ENCODE measurements around the gene DDI2.

DDI2 gene

DNA sequence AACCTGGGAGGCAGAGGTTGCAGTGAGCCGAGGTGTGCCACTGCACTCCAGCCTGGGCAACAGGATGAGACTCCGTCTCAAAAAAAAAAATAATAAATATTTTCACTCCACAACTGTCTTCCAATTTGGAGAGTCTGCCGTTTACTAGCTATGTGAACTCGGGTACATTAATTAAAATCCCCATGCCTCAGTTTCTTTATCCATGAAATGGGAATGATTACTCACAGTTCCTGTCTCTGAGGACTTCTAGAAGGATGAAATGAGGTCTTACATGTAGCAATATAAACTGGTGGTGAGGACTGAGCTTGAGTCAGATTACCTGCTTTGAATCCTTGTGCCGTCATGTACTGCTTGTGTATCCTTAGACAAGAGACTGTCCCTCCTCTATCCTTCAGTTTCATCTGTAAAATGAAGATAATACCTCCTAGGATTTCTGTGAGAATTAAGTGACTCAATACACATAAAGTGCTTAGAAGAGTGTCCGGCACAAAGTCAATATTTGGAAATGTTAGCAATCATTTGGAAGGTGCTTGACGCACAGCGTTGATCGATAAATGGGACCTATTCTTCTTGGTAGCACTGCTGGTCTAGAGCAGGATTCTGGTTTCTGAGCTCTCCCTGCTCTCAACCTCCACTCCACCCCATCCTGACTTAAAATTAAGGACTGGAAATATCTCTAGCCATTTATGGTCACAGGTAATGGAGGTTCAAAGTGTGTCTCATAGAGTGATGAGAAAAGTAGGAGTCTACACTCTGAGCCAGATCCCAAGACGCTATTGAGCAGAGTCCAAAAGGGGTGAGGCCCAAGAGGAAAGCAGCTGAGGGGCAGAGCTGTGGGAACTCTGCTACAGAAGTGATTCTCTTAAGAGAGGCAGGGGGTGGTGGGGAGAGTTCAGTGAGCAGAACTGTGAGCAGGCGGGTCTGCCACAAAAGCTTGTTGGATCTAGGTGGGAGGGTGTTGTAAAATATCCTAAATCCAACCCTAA is 11.6 kb upstream of the DDI2 start:
- DNase-seq (ENCODE audit: low read depth in 3 of 3): no peak

DNA sequence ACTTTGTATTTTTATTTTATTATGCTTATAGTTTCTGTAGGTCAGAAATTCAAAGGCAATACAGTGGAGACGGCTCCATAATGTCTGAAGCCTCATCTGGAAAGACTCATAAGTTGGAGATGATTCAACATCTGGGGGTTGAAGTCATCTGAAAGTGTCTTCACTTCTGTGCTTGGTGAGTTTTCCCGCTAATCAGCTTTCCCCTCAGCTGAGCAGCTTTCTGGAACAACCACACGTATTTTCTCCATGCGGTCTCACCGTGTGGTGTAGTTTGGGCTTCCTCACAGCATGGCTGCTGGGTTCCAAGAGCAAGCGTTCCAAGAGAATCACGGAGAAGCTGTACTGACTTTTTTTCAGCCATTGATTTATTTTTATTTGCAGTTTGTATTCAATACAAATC is 7.6 kb upstream of the DDI2 start:
- no peak for DNase-seq (ENCODE audit: low read depth in 3 of 3)

DNA sequence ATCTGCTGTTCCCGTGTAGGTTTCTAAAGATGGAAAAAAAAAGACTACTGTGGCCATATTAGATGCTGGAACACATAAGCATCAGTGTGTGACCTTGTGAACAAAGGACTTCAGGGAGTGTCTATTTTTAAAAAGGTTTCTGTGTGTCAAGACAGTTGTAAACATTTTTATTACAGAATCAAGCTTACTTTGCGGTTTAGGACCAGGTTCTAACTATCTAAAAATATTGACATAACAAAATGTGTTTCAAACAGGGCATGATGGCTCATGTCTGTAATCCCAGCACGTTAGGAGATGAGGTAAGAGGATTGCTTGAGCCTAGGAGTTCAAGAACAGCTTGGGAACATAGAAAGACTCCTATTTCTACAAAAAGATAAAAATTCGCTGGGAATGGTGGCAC is 7.1 kb upstream of the DDI2 start:
- DNase-seq (ENCODE audit: low read depth in 3 of 3): no peak

DNA sequence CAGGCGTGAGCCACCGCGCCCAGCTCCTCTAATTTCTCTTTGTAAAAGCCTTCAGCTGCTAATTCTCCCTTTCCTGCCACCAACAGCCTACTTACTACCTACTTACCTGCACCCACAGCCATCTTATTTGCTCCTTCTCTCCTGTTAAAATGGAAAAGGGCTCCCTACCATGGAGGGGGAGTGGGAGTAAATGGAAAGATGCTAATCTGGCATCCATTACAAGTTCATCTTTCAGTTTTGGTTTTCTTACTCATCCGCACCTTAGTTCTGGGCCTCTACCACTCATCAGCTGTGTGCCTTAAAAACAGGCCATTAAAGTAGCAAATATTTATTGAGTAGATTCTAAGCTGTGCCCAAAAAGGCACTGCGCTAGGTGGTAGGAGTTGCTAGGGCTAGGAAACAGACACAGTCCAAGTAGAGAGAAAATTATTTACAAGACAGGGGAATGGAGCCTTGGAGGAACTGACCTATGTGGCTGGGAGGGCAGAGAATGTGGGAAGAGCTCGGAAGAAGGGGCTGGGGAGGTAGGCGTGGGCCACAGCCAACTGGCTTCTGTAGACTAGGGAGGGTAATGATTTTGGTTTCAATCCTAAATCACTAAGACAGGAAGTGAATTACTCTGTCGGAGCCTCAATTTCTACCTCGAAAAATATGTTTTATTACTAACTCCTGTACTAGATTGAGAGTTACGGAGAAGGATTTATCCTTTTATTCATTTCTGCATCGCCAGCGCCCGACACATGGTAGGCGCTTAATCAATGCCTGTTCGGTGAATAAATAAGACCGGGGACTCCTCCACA is 685 bp upstream of the DDI2 start:
- DNase-seq (ENCODE audit: low read depth in 3 of 3): no peak

DNA sequence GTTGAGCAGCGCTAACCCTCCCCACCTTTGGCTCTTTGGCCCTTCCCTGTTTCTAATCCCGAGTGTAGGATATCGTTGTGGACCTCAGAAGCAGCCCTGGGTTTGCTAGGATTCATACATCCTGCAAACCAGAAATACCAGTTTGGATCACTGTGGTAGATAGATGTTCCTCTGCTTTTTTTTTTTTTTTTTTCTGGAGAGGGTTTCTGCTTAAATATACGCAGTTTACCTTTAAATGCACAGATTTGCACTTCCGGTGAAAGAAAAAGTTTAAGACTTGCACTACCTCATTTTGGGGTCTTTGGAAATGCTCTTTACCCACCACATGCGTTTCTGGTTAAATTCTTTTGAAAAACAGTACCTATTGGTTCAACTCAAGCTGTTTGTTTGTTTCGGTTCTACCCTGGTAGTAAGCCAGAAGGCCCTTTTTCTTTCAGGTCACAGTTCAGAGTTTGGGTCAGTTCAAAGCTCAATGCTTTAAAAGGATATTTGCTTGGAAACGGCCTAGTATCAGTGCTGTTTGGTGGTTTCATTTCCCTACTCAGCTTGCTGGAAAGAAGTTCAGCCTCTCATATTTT is 908 bp downstream of the DDI2 start:
- DNase-seq (ENCODE audit: low read depth in 3 of 3): no peak

DNA sequence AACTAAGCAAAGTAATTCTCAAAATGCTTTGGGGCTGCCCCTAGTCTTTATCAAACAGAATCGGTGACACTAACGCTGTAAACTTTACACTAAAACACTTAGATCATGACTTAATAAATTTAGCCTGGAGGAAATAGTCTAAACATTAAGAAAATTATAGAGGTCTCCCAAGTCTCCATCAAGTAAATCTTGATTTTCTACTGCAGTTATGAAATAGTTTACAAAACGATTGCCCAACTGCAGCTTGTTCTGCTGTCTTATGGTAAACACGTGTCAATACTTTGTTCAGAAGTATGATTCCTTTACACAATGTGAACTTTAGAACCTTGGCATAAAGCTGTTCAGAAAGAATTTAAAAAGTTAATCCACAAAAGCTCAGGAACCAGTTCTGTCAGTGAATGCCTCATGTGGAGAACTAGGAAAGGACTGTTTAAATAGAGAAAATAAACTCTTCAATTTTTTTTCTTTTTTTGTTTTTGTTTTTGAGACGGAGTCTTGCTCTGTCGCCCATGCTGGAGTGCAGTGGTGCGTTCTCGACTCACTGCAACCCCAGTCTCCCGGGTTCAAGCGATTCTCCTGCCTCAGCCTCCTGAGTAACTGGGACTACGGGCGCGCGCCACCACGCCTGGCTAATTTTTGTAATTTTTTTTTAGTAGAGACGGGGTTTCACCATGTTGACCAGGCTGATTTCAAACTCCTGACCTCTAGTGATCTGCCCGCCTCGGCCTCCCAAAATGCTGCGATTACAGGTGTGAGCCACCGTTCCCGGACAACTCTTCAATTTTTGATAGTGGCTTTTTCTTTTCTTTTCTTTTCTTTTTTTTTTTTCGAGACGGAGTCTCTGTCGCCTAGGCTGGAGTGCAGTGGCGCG is 1.6 kb downstream of the DDI2 start:
- no peak for DNase-seq (ENCODE audit: low read depth in 3 of 3)

DNA sequence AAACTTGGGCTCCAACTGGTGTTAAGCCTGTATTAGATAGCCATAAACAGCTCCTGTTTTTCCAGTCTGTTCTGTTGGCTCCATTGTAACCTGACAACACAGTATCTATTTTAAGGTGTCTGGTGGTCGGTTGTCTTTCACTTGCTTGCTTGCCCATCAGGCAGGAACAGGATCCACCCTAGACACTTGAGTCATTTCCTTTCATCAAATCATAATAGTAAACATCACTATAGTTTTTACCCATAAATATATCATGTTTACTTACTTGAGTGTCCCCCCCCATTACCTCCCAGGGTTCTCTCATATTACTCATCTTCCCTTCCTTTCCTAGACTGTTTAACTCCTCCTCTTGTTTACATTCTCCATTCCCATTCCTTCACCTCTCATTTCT is 2.9 kb downstream of the DDI2 start:
- no peak for DNase-seq (ENCODE audit: low read depth in 3 of 3)

DNA sequence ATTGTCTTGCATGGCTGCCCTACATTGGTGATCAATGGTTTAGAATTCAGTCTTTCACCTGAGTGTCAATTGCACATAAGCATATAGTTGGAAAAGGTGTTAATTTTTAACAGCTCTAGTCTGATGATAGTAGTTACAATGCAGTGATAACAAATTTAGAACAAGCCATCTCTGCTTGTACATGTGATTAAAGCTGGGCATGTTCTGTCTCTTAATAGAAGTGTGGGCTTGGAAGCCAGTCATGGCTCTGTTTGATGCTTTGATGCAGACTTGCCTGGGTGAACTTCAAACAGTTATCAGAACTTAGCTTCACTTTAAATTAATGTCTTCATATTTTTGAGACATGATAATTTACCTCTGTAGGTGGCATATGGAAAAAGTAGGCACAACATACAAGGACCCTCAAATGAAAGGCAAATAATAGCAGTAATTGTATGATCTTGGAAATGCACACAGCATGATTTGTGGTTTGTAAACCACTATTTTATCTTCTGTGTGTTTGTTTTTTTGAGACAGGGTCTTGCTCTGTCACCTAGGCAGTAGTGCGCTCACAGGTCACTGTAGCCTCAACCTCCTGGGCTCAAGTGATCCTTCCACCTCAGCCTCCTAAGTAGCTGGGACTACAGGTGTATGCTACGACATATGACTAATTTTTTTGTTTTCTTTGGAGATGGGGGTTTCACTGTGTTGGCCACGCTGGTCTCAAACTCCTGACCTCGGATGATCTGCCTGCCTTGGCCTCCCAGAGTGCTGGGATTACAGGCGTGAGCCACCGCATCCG is 3.8 kb downstream of the DDI2 start:
- no peak for DNase-seq (ENCODE audit: low read depth in 3 of 3)

DNA sequence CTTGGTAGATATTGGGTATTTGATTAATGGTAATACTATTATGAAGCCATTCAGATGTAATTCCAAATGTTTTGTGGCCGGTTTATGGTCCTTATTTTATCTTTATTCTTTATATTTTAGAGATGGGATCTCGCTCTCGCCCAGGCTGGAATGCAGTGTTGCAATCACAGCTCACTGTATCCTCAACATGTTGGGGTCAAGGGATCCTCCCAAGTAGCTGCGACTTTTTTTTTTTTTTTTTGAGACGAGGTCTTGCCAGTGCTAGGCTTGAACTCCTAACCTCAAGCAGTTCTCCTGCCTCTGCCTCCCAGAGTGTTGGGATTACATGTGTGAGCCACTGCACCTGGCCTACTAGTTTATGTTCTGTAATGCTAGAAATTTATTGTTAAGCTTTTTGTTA is 4.7 kb downstream of the DDI2 start:
- no peak for DNase-seq (ENCODE audit: low read depth in 3 of 3)

DNA sequence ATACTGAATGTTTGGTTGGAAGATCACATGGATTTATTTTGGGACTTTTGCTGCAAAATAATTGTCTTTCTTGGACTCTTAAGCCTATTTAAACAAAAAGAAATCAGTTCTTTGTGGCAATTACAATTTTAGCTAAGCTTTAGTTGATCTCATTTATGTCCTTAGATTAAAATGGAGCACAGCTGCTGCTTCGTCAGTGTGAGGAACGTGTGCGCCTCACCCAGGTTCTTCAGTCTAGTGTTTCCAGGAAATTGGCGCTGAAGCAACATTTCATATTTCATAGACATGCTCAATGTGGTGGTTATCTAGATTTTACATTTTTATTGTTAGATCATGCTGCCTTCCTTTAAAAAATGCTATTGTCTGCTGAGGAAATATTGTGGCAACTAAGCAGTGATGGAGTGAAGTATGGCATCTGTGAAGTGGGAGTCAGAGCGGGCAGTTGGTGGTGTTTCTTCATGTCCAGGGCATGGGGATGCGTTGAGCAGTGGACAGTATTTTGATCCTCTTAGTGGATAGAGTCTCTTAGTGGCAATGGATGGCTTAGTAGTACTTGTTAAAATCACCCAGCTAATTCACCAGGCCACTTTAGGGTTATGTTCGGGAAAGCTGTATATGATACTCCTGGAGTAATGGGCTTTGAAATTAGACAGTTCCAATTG is 5.6 kb downstream of the DDI2 start:
- DNase-seq (ENCODE audit: low read depth in 3 of 3): no peak

DNA sequence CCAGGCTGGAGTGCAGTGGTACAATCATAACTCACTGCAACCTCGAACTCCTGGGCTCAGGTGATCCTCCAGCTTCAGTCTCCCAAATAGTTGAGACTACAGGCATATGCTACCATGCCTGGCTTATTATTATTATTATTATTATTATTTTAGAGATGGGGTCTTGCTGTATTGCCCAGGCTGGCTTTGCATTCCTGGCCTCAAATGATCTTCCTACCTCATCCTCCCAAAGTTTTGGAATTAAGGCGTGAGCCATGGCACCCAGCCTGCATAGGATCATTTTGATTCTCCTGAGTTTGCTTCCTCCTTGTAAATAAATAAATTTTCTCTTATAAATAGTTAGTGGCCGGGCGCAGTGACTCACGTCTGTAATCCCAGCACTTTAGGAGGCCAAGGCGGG is 6.2 kb downstream of the DDI2 start:
- no peak for DNase-seq (ENCODE audit: low read depth in 3 of 3)

DNA sequence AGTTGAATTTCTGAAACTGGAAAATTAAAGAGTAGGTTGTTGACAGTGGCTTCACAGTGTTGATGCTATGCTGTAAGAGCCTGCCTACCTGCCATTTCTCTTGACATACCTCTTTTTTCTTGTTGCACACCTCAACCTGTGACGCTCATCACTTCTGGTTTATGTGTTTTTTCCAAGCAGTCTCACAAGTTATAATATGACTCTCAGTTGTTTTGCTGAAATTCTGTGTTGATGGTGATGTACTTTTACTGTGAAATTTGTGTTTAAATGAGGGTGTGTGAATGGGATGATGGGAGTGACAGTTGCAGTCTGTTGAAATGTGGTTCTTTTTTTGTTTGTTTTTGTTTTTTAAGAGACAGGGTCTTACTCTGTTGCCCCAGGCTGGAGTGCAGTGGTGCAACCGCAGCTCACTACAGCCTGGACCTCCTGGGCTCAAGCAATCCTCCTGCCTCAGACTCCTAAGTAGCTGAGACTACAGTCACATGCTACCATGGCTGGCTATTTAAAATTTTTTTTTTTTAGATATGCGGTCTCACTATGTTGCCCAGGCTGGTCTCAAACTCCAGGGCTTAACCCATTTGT is 7.0 kb downstream of the DDI2 start:
- DNase-seq (ENCODE audit: low read depth in 3 of 3): no peak

DNA sequence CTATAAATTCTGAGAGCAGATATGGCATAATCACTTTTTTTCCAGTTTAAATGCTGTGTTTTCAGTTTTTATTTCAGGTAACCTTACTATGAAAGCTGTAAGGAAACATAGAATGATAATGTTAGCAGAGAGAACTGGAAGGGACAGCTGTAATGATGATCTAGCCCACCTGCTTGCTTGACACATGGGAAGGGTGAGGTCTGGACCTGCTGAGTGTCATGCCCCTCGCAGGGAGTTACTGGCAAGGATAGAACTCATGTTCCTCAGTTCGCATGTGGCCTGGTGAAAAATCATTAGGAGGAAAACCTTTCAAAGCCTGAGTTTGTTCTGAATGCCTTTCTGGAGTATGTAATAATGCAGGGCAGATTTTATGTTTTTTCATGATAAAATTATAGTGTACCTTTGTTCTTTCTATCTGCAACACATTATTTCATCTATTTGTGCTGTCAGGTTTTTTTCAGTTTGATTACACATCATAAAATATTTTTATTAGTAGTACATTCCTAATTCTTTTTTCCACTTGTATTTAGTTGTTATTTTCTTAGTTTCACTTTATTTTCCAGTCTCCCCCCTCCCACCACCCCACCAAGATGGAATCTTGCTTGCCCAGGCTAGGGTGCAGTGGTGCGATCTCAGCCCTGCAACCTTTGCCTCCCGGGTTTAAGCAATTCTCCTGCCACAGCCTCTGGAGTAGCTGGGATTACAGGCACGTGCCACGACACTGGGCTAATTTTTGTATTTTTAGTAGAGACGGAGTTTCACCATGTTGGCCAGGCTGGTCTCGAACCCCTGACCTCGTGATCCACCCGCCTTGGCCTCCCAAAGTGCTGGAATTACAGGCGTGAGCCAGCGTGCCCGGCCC is 8.0 kb downstream of the DDI2 start:
- no peak for DNase-seq (ENCODE audit: low read depth in 3 of 3)

DNA sequence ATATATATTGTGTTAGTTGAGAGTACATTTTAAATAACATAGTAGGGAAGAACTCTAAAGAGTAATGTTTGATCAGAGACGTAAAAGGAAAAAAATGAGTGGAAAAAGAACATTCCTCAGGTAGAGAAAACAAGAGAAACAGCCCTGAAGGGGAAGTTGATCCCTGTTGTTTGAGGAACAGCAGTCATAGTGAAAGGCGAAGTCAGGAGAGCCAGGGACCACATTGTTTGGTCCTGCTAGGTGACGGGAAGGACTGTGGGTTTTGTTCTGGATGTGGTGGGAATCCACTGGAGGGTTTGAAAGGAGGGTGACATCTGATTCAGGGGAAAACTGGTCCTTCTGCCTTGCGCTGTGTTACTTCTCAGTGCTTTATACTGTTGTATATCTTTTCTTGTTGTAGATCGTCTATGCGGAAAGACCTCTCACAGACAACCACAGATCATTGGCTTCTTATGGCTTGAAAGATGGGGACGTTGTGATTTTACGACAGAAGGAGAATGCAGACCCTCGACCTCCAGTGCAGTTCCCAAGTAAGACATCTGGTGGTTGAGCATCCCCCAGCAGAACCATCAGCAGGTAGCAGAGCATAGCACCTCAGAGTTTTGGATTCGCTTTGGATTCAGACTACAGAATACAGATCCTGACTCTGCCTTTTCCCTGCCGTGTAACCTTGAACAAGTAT is 9.2 kb downstream of the DDI2 start:
- no peak for DNase-seq (ENCODE audit: low read depth in 3 of 3)

DNA sequence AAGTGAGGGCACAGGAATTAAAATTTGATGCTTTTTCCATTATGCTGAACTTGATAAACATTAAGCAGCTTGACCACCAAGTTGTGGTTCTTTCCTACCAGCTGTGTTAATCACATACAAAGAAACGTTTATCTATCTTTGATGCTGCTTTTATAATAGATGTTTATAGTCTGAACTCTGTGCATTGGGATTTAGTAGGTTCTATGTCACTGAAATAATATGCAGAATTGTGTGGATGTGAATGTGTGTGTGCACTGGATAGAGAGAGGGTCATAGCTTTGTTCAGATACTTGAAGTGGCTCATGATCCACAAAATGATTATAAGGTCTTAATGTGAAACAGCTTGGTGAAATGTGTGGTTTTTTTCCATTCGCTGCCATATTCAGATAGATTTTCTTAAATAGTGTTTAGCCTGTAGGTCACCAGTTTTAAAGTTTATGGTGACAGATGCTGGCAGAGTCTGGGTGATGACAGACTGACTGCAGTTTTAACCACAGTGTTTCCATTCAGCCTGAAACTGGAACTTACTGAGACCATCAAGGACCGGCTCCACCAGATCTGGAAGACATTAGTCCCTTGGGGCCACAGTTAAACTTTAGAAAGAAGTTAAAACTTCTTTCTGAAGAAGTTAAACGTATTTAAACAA is 10.2 kb downstream of the DDI2 start:
- DNase-seq (ENCODE audit: low read depth in 3 of 3): no peak

DNA sequence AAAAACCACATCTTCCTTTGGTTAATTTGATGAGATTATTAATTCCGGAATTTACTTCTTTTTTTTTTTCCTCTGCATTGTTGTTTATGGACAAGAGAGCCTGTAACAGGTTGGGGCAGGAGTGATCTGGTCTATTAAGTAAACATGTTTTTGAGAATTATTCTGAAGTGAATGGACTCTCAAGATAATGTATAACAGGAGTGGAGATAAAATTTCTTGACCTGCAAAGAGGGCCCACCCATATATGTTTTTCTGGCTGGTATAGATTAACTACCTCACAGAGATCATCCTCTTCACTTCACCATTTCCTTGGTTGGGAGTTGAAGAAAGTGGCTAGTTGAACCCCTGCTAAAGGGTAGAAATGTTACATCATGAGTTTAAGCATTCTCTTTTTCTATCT is 10.7 kb downstream of the DDI2 start:
- DNase-seq (ENCODE audit: low read depth in 3 of 3): no peak

DNA sequence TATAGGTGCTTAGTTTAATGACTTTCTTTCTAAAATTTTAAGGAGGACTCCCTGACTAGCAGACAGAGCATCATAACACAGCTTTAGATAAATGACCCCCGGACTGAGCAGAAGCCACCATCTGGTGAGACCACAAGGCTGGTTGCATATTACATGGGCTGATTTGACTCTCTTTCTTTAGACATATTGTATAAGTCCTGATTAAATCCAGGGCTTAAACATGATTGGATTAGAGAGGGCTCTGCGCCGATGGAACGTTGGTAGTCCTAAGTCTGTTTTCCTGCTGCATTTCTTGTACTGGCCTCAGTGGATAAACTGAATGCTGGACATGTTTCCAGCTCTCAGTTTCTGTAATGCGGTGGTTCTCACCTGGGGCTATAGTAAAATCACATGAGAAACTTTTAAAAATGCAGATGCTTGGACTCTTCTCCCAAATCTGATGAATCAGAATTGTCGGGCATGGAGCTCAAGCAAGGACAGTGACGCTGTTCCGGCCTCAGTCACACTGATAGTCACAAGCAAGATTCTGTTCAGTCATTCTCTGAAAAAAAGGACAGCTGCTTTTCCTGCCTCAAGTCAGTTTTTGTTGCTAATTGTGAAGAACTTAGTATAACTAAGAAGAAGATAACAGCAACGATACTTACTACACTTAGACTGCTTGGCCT is 16.6 kb downstream of the DDI2 start:
- no peak for DNase-seq (ENCODE audit: low read depth in 3 of 3)
